Measurements from ENCODE around the gene SMIM35. TPM values are rescaled to one million over a fixed set of nuclear protein-coding genes. Genes with fewer than 3 reads are reported as not detected.

The SMIM35 gene
- polyA plus RNA-seq, 1 of the 3 experiments (the other 2 are of a cell fraction), result not detected

DNA sequence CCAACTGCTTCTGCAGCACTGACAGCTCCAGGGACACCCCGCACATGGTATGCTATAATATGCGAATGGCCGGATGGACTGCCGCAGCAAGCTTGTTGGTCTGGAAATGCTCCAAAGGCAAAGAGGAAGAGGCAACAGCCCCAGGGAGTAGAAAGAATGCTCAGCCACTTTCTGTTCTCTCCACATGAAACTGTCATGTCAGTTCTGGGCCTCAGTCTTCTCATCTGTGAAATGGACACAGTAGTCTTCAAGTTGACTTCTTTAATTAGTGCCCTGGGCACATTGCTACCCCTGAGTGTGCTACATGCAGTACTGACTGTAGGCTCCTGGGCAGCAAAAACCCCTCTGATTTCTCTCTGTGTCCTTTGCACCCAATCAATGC, 80.6 kb downstream of the SMIM35 start:
- no CpG with 5 or more reads among the region's 4 CpGs for WGBS (ENCODE audit: low lambda C conversion rate)
- TF ChIP-seq NFIC (IDR thresholded peaks at IDR 0.05; ENCODE audit: borderline replicate concordance) (no peak), MEF2A (IDR thresholded peaks at IDR 0.05; ENCODE audit: borderline replicate concordance, low read depth) (no peak), TCF12 (IDR thresholded peaks at IDR 0.05) (no peak), JUND (IDR thresholded peaks at IDR 0.05) (no peak), POLR2AphosphoS5 (IDR thresholded peaks at IDR 0.05; ENCODE audit: low read depth, low read length) (no peak), NRF1 (IDR thresholded peaks at IDR 0.05; ENCODE audit: low read depth, low read length) (no peak)
- TF ChIP-seq, protein P1, sequence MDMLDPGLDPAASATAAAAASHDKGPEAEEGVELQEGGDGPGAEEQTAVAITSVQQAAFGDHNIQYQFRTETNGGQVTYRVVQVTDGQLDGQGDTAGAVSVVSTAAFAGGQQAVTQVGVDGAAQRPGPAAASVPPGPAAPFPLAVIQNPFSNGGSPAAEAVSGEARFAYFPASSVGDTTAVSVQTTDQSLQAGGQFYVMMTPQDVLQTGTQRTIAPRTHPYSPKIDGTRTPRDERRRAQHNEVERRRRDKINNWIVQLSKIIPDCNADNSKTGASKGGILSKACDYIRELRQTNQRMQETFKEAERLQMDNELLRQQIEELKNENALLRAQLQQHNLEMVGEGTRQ (IDR thresholded peaks at IDR 0.05; ENCODE audit: borderline replicate concordance, low read depth, low read length), result no peak
- TF ChIP-seq, protein P2, sequence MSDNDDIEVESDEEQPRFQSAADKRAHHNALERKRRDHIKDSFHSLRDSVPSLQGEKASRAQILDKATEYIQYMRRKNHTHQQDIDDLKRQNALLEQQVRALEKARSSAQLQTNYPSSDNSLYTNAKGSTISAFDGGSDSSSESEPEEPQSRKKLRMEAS (IDR thresholded peaks at IDR 0.05; ENCODE audit: low read depth), result no peak
- TF ChIP-seq, protein P3, sequence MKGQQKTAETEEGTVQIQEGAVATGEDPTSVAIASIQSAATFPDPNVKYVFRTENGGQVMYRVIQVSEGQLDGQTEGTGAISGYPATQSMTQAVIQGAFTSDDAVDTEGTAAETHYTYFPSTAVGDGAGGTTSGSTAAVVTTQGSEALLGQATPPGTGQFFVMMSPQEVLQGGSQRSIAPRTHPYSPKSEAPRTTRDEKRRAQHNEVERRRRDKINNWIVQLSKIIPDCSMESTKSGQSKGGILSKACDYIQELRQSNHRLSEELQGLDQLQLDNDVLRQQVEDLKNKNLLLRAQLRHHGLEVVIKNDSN (IDR thresholded peaks at IDR 0.05; ENCODE audit: borderline replicate concordance, low read depth), result no peak
- TF ChIP-seq, protein P4, sequence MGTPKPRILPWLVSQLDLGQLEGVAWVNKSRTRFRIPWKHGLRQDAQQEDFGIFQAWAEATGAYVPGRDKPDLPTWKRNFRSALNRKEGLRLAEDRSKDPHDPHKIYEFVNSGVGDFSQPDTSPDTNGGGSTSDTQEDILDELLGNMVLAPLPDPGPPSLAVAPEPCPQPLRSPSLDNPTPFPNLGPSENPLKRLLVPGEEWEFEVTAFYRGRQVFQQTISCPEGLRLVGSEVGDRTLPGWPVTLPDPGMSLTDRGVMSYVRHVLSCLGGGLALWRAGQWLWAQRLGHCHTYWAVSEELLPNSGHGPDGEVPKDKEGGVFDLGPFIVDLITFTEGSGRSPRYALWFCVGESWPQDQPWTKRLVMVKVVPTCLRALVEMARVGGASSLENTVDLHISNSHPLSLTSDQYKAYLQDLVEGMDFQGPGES (IDR thresholded peaks at IDR 0.05; ENCODE audit: low read depth, low read length), result no peak
- CTCF ChIA-PET, result interaction anchor here (1.1 to 1.9 kb wide), 3 partner anchors 47 to 189 kb away, joined by 3 to 6 read pairs (median 3); no protein-coding TSS in a partner anchor

GRCh38 chr11:118005224-118006152, 81.3 kb downstream of the SMIM35 start:
- POLR2A ChIA-PET, result no interaction called here

More for the DNA sequence above, 80.6 kb downstream of the SMIM35 start:
- H3K36me3 ChIP-seq (replicated peaks in 1 of 2; ENCODE audit: control insufficient read depth in 1 of 2, insufficient read depth in 2 of 2, low read length in 1 of 2), result no peaks in the 10 kb centered on the region
- no peaks in the 10 kb centered on the region for H3K9me3 ChIP-seq
- H3K9me2 ChIP-seq, result no peaks in the 10 kb centered on the region
- no peaks in the 10 kb centered on the region for H3F3A ChIP-seq (replicated peaks; ENCODE audit: insufficient read depth)
- POLR2A ChIA-PET, result no interaction called here
- no peak for DNase-seq
- no peak overlapping the region for H3K4me2 ChIP-seq
- H3K27ac ChIP-seq (ENCODE audit: low read depth in 2 of 2, low read length in 1 of 2), result no peak overlapping the region
- H3K4me1 ChIP-seq (ENCODE audit: control insufficient read depth in 1 of 2, insufficient read depth in 2 of 2, low read depth in 1 of 2, low read length in 1 of 2), result no peaks in the 10 kb centered on the region
- H2AFZ ChIP-seq (ENCODE audit: low read depth), result no peak overlapping the region
- H3K9ac ChIP-seq, result no peak overlapping the region
- no peak overlapping the region for H3K4me3 ChIP-seq (ENCODE audit: low read depth in 2 of 2, low read length in 1 of 2)
- H3K27me3 ChIP-seq (ENCODE audit: insufficient read depth), result no peaks in the 10 kb centered on the region; the same call in 1 of the 2 replicates
- H4K20me1 ChIP-seq (ENCODE audit: insufficient read depth), result no peaks in the 10 kb centered on the region
- no peaks in the 10 kb centered on the region for H3K79me2 ChIP-seq (ENCODE audit: insufficient read depth)

More at GRCh38 chr11:118005224-118006152, 81.3 kb downstream of the SMIM35 start:
- WGBS (ENCODE audit: low lambda C conversion rate), result 33% methylated on average over 10 of the region's 12 CpGs
- Histone ChIP-seq H3K9me2 (no peaks in the 10 kb centered on the region), H3F3A (replicated peaks; ENCODE audit: insufficient read depth) (no peaks in the 10 kb centered on the region), H3K27ac (ENCODE audit: low read depth in 2 of 2, low read length in 1 of 2) (no peak overlapping the region), H3K9me3 (no peaks in the 10 kb centered on the region), H4K20me1 (ENCODE audit: insufficient read depth) (no peaks in the 10 kb centered on the region), H3K36me3 (replicated peaks in 1 of 2; ENCODE audit: control insufficient read depth in 1 of 2, insufficient read depth in 2 of 2, low read length in 1 of 2) (no peaks in the 10 kb centered on the region), H3K4me2 (no peak overlapping the region), H3K79me2 (ENCODE audit: insufficient read depth) (no peaks in the 10 kb centered on the region), H3K27me3 (ENCODE audit: insufficient read depth) (no peaks in the 10 kb centered on the region), H2AFZ (ENCODE audit: low read depth) (no peak overlapping the region), H3K4me3 (ENCODE audit: low read depth in 2 of 2, low read length in 1 of 2) (no peak overlapping the region), H3K4me1 (ENCODE audit: control insufficient read depth in 1 of 2, insufficient read depth in 2 of 2, low read depth in 1 of 2, low read length in 1 of 2) (no peaks in the 10 kb centered on the region), H3K9ac (no peak overlapping the region)
- no peak for TF ChIP-seq TCF12 (IDR thresholded peaks at IDR 0.05)
- no peak for TF ChIP-seq NFIC (IDR thresholded peaks at IDR 0.05; ENCODE audit: borderline replicate concordance)
- no peak for TF ChIP-seq GATA2 (CRISPR knock-in tag; IDR thresholded peaks at IDR 0.05)
- TF ChIP-seq GABPA (IDR thresholded peaks at IDR 0.05; ENCODE audit: low read depth), result no peak
- no peak for TF ChIP-seq YY1 (IDR thresholded peaks at IDR 0.05; ENCODE audit: low read depth)
- TF ChIP-seq, protein P5, sequence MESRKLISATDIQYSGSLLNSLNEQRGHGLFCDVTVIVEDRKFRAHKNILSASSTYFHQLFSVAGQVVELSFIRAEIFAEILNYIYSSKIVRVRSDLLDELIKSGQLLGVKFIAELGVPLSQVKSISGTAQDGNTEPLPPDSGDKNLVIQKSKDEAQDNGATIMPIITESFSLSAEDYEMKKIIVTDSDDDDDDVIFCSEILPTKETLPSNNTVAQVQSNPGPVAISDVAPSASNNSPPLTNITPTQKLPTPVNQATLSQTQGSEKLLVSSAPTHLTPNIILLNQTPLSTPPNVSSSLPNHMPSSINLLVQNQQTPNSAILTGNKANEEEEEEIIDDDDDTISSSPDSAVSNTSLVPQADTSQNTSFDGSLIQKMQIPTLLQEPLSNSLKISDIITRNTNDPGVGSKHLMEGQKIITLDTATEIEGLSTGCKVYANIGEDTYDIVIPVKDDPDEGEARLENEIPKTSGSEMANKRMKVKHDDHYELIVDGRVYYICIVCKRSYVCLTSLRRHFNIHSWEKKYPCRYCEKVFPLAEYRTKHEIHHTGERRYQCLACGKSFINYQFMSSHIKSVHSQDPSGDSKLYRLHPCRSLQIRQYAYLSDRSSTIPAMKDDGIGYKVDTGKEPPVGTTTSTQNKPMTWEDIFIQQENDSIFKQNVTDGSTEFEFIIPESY (IDR thresholded peaks at IDR 0.05; ENCODE audit: borderline replicate concordance, low read depth), result no peak
- CTCF ChIA-PET, result interaction anchor here (1.1 to 1.9 kb wide), 3 partner anchors 48 to 188 kb away, joined by 3 to 6 read pairs (median 3); no protein-coding TSS in a partner anchor
- no peak for DNase-seq

Measured in SK-N-SH (cell line).